GM21447 (cell line): ENCODE data around the gene PREX1.
A peak's percentile ranks its signal among the peaks of the same experiment; 100 is the strongest.

ENCODE experiments used
- ATAC-seq: cut with Tn5 transposase; IDR thresholded peaks from one replicate; pipeline ENCODE4 v1.9.1; 2021; ENCODE audit not compliant: unreplicated experiment

The PREX1 gene

DNA sequence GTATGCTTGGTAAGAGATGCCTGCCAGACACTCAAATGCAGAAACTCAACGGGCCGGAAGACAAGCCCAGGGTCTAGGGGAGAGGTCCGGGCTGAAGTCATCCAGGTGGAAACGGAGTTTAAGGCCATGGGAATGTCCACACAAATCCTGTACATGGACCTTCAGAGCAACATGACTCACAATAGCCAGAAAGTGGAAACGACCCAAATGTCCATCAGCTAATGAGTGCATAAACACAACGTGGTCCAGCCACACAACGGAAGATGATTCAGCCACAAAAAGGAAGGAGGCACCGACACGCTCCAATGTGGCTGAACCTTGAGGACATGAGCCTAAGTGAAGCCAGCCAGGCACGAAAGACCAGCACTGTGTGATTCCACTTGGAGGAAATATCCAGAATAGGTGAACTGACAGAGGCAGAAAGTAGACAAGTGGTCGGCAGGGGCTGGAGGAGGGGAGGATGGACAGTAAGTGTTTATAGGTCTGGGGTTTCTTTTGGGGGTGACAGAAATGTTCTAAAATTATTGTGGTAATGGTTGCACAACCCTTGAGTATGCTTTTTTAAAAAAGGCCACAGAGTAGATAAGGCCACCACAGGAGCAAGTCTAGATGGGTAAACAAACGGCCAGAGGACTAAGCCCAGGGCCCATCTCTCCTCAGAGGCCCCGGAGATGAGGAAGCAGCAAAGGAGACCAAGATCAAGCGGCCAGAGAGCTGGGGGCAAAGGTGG, 105.6 kb downstream of the PREX1 start:
- ATAC-seq = peak; percentile 34

DNA sequence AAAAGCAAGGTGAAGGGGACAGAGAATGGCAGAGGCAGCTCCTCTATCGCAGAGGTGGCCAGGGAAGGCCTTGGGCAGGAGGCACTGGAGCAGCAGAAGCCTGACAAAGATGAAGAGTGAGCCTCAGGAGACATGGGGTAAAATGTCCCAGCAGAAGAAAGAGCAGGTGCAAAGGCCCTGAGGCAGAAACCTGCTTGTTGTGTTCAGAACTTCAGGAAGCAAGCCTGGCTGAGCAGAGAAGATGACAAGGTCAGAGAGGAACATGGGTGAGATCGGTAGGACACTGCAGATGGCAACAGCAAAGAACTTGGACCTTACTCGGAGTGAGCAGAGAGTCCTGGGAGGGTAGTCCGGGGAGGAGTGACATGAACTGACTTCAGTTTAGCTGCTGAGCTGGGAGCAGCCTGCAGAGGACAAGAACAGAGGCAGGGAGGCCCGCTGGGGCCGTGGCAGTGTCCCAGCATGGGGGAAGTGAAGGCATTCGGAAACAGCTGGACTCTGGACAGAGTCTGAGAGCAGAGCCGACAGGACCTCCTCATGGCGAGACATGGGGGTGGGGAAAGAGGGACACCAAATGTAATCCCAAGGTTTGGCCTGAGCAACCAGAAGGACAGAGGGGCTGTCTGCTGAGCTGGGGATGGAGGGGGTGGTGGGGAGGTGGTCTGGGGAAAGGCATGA, 106.3 kb downstream of the PREX1 start:
- ATAC-seq = no peak

DNA sequence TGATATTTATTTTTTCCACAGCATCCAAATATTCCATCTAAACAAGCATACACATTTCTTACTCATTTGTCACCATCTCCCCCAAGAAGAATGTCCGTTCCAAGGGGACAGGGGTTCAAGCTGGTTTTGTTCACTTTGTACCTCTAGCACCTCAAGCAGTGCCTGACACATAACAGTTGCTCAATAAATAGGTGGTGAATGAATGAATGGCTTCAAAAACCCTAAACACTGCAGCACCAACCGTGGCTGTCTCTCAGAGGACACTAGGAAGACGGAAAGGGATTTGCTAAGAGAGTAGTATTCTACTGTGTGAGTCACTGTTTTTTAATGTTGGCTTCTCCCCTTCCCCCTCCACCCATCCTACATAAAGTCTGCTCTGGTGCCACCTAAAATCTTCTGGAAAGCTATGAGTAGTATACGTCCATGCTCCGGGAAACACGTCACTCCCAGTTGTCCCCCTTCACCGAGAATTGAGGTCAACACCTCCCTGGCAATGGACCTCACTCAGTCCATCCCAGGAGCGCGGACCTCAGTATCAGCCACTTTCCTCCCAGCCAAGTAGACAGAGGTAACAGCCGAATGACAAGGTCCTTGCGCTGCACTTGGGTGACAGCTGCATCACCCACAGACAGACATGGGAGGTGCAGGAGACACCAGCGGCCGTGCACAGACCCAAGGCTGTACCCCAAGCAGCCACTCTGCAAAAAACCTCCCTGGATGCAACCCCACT, 107.4 kb downstream of the PREX1 start:
- ATAC-seq = no peak

DNA sequence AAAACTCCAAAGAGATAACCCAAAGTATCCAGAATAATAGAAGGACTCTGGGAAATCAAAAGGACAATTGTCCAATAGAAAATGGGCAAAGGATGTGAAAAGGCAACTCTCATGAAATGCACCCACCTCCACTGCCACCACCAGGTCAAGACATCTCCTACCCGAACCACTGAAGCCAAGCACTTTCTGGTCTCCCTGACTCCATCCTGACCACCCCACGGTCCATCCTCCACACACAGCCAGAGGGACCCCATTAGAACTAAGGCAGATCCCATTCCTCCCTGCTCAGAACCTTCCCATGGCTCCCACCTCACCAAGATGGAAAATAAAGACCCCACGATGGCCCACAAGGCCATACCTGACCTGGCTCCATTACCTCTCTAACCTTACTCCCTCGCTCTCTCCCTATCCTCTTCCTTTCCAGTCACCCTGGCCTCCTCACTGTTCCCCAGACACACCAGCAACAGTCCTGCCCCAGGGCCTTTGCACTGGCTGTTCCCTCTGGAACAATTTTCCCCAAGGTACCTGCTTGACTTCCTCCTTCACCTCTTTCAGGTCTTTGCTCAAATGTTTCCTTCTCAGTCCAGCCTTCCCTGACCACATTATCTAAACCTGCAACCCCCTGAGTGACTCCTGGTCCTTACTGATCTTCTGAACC, 108.1 kb downstream of the PREX1 start:
- no peak for ATAC-seq

DNA sequence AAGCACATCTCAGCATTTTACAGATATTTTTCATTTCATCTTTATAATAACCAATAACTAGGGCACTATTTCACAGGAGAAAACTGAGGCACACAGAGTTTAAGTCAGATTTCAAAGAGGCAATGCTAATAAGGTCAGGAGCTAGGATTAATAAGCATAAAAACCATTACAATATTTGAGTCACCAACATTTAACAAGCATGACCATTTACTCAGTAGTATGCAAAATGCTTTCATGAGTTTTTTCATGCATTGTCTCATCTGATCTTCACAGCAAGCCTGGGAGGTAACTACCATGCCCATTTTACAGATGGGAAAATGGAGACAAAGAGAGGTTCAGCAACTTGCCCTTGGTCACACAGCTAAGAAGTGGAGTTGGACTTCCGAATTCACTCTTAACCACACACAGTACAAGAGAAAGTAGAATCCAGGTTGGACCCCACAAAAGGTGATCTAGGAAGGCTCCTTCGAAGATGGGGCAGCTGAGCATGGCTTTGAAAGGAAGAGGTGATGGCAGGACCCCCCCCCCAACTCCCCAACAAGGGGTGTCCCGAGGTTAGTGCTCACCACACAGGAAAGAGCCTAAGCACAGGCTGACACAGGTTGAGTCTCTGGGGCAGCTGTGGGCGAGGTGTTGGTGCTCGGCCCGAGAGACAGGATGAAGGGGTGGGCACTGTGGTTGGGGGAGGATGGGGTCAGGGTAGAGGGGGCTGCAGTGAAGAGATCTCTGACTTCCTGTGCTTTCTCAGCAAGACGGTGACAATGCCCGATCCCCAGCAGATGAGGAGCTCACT, 108.8 kb downstream of the PREX1 start:
- ATAC-seq = no peak

DNA sequence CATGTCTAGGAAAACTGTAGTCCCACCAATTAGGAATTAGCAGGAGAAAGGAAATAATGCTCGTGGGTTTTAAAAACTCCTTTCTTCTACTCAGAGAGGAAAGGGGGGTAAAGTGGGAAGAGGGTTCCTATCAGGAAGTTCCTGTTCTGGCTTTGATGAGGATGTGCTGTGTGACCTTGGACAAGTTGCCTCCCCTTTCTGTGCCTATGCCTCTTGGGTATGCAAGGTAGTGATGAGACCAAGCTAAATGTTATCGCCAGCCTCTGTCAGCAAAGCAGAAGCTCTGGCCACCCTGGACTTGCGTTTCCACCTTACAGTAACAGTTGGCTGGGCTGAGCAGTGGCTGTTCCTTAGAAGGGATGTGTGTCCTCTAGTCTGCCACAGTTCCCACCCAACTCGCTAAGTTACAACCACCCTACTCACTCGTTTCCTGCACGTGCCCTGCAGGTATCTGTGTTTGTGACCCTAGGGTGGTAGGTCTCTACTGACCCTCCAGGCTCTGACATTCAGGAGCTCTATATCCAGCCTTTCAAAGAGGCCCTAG, 110.0 kb downstream of the PREX1 start:
- no peak for ATAC-seq

DNA sequence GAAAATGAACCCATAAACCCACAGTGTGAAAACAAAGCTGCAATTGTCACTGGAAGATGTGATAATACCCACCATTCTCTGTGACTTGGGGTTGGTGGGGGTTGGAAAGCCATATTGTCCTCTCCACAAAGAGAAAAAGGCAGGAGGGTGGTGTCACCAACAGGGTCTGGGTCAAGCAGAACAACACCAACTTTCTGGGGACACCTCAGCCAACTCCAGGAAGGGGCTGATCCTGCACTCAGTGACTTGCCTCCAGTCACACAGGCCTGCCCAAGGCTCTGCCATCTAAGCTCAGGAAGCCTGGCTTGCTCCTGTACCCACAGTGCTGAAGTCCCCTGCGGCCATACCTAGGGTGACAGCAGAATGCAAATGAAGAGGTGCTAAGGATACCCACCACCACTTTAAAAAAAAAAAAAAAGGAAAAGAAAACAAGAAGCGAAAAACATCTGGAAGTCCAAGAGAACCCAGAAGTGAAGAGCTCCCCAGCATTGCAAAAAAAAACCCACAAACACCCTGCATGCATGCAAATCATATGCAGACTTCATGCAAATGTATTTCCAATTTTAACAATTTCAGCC, 110.6 kb downstream of the PREX1 start:
- ATAC-seq = no peak

DNA sequence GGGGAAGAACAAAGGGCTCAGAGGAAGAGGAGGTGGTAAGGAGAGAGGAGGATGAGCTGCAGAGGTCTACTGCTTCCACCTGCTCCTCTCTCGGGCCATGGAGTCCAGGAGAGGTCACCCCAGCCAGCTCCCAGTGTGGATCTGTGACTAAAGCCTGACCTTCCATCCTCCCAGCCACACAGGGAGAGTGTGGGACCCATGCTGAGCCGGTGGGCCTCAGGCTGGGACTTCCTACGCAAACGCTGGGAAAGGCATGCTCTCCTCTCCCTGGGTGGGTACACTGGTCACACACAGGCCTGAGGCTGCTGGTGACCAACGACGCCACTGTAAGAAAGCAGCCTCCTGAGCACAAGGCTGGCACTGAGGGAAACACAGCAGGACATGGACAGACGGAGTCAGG, 111.3 kb downstream of the PREX1 start:
- no peak for ATAC-seq

DNA sequence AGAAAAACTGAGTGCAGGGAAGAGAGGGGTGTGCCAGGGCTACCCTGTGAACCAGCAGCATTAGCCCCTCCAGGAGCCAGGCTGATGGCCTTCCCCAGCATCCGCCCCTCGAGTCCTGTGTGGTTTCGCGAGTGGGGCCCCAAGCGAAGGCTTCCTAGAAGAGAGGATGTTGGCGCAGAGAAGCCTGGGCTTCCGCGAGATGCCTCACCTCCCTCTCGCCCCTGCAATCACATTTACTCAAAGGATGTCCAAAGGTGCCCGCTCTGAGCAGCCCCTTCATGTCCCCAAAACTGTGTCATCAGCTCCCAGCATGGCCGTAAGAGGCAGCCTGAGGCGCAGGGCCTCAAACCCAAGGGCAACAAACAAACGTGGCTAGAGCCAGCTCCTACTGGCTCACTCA, 111.7 kb downstream of the PREX1 start:
- ATAC-seq = no peak

DNA sequence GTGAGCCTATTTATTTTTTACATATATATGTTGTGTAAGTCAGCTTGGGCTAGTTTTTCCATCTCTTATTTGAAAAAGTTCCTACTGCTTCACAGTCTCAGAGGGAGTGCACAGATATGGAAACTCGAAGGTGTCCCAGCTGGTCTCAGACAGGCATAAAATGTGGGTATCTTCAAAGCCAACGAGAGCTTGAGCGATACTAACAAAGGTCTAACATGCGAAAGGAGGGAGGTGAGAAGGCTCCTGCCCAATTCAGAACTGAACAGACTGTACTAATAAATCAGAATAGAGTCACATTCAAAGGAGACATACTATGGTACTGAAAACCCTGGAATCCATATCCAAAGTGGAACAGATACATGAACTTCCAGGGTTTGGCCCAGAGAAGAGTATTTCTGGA, 113.0 kb downstream of the PREX1 start:
- no peak for ATAC-seq

DNA sequence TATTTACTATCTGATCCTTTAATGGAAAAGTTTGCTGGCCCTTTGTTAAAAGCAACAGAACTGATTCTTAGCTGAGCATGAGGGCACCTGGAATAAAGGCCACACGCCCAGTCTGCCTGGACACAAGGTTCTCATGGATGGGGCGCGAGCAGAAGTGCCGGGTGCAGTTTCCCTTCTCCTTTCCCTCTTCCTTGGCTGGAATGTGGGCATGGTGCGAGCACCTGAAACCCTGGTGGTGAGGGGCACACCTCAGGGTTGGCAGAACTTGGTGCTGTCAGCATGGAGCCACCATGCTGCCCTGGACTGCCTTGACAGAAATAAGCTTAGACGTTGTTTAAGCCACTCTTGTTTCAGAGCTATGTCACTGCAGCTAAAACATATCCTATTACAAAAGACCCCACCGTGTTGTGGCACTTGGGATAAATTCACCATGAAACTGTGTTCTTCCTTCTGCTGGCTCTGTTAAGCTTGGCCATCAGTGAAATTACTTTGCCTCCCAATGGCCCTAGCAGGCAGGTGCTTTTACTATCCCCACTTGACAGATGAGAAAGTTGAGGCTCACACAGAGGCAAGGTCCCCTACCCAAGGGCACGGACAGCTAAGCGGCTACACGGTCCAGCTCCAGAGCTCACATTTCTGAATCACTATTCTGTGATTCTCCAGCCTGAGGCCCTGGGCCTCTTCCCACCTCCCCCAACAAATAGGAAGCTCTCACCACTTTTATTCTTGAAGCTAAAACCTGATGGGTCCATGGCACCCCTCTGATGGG, 115.9 kb downstream of the PREX1 start:
- ATAC-seq = peak; percentile 16

DNA sequence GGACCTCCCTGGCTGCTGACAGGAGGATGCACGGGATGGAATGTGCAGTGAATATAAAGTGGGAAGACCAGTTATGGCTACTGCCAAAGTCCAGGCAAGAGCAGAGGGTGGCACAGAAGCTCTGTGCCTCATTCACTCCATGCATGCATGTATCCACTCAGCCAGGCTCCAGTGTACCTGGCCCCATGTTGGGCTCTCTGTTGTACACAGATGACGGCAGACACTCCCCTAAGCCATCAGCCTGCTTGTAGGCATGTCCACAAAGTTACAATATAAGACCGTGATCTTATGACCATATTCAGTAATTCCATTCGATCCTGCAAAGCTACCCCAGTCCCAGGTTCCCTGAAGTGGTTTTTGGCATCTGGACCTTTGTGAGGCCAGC, 116.8 kb downstream of the PREX1 start:
- no peak for ATAC-seq

DNA sequence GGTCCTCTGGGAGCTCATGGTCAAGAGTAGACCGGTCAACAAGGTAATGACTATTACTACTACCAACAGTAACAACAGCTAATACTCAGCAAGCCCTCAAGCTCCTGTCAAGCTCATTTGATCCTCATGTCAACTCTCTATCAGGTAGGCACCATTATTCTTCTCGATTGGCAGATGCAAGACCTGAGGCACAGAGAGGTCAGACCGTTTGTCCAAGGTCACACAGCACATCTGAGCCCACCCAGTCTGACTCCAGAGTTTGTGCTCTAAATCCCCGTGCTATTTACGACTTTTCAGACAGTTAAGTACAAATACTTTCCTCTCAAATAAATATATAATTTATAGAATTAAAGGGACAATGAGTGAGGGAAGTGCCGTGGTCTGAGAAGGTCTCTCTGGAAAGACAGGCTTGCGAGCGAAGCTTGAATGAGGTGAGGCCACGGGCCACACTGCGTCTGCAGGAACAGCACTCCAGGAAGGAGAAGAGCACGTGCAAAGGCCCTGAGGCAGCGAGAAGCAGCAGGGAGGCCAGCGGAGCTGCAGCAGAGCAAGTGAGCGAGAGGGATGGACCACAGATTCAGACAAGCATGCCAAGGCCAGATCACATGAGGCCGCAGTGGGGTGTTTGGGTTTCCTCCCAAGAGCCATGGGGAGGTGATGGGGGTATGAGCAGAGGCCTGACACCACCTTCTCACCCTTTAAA, 117.3 kb downstream of the PREX1 start:
- no peak for ATAC-seq

DNA sequence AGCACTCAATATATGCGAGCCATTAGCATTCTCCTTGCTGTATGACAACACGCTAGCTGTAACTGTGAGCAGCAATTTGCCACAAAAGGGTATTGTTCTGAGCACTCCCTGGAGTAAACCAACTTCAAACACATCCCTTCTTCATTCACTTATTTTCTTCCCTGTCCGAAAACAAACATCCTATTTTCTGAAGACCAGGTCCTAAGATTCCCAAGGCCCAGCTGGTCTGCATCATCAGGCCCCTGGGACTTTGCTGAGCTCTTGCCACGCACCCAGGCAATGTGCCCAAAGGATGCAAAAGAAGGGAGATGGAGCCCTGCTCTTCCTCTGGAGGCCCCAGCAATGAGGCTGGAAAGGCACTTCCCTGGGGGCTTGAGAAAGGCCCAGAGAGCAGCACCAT, 118.1 kb downstream of the PREX1 start:
- ATAC-seq = no peak

DNA sequence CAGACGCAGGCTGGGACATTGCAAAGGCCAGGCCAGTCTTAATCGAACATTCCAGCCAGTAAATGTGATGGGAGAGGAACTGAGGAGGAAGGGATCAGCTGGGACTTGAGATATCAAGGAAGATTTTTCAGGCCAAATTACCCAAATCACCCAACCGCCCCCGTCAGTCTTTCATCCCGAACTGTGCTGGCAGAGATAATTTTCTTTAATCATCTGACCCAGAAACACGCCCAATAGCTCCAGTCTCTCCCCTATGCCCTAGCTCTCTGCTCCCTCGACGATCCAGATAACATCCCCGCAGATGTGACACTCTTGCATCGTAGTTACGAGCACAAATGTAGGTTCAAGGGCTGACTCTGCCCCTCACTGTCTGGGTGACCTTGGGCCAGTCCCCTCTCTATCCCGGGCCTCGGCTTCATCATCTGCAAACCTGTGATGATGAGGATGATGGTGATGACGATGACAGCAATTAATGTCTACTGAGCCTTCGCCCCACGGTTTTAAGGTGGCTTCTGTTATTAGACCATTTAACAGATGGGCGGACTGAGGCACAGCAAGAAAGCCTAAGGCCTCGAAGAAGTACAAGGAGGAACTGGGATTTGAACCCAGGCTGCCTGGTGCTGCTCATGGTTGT, 118.6 kb downstream of the PREX1 start:
- no peak for ATAC-seq

DNA sequence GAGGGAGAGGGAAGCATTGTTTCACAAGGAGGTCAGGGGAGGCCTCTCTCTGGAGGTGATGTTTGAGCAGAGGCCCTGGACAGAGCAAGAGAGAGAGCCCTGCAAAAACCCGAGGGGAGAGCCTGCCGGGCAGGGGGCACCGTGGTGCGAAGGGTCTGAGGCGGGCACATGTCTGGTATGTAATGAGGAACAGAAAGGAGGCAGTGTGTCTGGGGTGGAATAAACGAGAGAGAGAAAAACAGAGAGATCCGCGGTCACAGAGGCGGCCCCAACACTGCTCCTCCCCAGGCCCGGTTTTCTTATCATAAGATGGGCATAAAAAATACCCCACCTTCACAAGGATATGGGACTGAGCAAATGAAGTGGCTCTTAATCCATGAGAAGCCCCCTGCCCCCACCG, 119.2 kb downstream of the PREX1 start:
- ATAC-seq = no peak

DNA sequence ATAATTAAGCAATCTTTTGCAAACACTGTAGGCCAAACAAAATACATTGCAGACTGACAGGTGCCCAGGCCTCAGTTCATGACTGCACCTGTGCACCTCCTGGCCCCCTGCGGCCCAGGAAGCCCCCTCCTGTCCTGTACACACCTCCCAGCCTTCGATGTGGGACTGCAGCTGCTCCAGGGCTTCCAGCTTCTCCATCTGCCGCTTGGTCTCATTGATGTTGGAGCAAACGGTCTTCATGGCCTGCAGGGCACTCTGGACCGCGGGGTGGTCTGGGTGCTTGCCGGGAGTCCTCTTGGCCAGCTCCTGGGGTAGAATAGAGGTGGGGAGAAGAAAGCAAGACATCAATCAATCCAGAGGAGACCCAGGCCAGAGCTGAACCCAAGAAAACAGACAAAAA, 119.7 kb downstream of the PREX1 start:
- ATAC-seq = no peak

DNA sequence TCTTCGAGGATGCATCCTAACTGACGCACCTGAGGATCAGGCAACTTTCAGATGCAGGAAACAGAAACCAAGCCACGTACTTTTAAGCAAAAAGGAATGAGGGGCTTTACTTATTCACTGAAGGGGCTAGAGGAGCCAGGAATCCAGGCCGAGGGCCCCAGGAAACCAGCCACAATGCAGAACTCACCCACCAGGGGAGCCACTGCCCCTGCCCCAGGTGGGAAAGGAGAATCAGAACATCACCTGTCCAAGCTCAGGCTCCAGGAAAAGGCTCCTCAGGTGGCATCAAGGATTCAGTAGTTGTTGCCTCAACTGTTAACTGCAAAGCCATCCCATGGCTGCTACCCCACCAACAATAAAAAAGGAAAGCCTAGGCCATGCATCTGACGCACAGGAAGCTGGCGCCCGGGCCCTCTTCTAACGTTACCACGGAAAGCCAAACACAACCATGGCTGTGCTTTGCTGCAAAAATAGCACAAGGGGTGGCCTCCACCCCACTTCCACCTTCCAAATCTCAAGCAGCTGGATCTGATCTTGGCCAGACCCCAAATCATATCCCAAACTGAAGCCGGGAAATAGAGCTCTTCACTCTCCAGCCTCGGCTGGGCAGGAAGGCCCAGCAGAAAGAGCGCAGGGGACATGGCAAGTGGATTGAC, 121.0 kb downstream of the PREX1 start:
- no peak for ATAC-seq
